HL-60/S4 treated with retinoic acid at 250 ng/mL for 4 days and 3 days (cell line): ENCODE data around the gene ZNF865.

ENCODE experiments used
- in situ Hi-C: fragments of 300-500 bp; cut with MboI; formaldehyde crosslinking; loops from 2 replicates; pipeline ENCODE4 v1.7.0; 2022; ENCODE audit warnings: low sequenced_read_pairs

The ZNF865 gene

DNA sequence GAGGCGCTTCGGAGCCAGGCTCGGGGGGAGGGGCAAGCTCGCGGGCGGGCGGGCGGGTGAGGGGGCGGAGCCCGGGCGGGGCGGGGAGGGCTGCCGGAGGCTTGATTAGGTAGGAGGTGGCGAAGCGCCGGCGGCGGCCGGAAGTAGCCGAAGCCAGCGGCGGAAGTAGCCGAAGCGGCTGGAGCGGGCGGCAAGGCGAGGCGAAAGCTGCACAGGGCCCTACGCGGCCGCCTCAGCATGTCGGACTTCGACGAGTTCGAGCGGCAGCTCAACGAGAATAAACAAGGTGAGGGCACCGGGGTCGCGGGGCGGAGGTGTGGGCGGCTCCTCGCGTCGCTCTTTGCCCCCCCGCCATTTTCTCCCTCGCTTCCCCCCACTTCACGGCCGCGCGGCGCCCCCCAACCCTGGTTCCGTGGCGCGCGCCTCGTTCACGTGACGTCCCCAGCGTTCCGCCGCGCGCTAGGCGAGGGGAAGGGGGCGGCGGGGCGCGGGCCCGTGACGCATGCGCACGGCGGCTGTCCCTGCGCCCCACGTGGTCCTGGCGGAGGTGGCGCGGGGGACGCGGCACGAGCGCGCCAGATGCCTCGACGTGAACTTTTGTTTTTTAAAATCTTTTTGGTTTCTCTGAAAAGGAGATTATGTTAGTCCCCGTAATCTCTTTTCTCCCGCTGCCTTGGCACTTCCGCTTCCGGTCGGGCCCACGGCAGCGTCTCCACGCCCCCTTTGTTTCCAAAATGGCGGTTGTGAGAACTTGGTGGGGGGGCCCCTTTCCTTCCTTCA lies 49.6 kb downstream of the ZNF865 start, which contains the start of gene U2AF2:
TSS of gene U2AF2 (plus strand) at position 168 of the 780 bp plus-strand sequence. CDS start at position 238, 70 bp downstream.
- in situ Hi-C loops, result no loop called here

DNA sequence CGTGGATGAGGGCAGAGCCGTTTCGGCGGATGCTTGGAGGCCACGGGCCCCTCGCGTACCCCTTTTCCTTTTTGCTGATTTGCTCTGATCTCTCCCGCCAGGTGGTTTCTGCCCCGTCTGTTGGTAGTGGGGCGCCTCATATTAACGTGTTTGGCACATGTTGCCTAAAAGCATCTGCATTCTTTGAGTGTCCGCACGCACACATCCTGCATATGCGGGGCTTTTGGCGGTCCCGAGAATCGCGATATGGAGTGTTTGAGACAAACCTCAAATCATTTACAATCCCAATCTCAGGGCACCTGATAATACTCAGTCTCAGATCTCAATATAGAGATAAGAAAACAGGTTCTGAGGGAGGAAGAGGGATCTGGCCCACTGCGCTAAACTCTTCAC lies 50.2 kb downstream of the ZNF865 start:
- in situ Hi-C loops, result no loop called here

DNA sequence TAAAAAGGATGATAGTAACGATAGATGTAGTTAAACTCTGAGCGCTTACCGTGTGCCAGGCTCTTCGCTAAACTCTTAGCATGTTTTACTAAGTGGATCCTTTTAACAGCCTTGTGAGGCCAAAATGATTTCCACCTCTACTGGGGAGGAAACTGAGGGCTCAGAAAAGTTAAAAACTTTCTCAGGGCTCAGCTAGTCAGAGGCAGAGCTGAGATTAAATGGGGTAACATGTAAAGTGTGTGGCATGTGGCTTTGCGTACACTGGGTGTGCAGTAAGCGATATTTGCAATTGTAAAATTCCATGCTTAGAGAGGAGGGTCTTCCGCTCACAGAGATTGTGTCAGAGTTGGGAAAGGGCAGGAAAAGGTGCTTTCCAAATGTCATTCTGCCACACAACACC lies 51.1 kb downstream of the ZNF865 start:
- in situ Hi-C loops, result no loop called here

DNA sequence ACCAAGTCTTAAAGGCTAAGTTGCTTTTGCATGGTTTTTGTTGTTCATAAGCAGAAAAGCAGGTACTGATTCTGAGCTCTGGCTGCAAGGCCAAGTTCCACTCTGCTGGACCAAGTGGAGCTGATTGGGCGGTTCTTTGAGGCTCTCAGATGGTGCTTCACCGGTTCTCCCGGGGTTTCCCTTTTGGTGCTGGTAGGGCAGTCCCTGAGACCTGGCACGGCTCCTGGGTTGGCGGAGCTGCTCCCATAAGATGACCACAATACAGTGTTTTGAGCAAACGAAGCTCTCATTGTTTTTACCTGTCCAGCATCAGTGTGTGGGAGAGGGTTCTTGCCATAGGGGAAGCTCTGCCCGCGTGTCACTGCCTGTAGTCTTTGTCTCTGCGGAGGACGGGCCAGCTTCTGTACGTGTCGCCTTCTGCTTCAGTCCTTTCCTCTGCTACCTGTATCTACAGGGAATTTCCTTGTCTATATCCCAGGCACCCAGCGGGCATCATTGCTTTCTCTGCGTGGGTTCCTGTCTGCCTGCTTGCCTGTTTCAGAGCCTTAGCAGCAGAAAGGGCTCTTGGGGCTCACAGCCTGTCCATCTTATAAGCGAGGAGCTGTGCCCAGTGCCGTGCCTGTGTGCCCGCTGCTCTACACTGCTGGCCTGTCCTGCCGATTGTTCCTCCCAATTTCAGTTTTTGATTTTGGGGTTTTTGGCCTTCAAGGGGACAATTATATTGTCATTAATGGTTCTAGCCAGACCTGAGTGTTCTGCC lies 51.7 kb downstream of the ZNF865 start:
- in situ Hi-C loops, result no loop called here

DNA sequence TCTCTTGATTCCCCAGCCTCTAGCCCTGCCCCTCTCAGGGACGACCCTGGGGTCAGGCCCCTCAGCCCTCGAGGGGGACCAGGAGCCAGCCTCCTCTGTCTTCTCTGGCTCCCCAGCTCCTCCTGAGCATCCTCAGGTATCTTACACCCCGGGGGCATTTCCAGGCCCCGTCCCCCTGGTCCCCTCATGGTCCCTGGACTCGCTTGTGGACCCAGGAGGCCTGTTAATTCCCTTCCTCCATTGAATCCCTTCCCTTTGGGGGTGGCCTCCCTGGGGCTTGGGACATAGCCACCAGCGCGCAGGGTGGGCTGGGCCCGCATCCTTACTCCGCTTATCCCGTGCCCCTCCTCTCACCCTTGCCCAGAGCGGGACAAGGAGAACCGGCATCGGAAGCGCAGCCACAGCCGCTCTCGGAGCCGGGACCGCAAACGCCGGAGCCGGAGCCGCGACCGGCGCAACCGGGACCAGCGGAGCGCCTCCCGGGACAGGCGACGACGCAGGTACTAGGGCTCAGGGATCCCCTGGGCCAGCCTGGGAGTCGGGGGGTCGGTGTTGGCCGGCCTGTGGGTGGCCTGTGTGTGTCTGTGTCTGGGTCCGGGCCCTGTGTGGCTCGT lies 53.5 kb downstream of the ZNF865 start:
- in situ Hi-C loops, result no loop called here

DNA sequence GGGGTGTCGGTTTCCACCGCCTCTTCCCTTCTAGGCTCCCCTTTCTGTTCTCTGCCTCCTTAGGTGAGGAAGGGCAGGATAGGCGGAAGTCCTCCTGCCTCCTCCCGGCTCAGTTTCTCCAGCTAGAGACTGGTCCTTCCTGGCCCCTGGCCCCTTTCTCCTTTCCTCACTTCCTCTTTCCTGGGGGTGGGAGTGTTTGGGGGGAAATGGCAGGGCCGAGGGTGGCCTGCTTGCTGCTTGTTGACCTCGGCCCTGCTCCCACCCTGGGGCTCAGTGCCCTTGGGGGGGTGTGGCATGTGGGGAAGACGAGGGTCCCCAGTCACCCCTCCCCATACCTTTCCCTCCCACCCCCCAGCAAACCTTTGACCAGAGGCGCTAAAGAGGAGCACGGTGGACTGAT lies 54.4 kb downstream of the ZNF865 start:
- in situ Hi-C loops, result no loop called here

DNA sequence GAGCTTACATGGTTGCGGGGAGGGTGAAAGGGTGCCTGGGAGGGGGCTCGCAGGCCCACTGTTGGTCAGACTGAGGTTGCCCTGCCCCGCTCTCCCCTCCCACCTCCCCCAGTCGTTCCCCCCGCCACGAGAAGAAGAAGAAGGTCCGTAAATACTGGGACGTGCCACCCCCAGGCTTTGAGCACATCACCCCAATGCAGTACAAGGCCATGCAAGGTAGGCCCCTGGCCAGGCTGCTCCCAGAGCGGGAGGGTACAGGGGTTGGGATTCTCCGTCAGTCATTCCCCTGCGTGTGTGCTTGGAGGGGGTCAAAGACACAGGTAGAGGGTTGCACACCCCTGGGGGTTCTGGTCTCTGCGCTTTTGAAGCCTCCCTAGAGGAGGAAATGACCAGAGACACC lies 55.0 kb downstream of the ZNF865 start:
- in situ Hi-C loops, result no loop called here

DNA sequence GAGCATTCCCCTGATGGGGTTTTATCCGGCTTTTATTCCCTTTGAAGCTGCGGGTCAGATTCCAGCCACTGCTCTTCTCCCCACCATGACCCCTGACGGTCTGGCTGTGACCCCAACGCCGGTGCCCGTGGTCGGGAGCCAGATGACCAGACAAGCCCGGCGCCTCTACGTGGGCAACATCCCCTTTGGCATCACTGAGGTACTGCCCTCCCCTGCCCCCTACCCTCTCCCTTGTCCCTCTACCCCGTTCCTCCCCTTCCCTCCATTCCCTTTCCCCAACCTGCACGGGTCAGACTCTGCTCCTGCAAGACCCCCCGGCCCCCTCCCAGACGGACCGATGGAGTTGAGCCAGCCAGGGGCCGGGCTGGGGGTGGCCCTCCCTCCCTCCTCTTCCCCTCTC lies 55.5 kb downstream of the ZNF865 start:
- in situ Hi-C loops, result no loop called here

DNA sequence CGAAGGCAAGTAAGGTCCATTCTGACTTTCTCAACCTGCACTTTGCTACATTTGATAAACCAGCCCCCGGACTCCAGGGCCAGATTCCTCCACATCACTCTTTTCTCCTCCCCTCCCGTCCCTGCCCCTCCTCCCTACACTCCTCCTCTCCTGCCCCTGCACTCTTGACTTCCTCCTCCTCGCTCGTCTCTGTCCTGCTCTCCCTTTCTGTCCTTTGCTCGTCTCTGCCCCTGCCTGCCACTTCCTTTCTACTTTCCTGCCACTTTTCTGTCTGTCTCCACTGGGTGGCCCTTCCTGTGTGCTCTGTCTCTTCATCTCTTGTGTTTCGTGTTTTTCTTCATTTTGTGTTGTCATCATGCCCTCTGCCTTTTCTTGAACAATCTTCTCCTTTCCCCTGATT lies 56.4 kb downstream of the ZNF865 start:
- in situ Hi-C loops, result no loop called here

DNA sequence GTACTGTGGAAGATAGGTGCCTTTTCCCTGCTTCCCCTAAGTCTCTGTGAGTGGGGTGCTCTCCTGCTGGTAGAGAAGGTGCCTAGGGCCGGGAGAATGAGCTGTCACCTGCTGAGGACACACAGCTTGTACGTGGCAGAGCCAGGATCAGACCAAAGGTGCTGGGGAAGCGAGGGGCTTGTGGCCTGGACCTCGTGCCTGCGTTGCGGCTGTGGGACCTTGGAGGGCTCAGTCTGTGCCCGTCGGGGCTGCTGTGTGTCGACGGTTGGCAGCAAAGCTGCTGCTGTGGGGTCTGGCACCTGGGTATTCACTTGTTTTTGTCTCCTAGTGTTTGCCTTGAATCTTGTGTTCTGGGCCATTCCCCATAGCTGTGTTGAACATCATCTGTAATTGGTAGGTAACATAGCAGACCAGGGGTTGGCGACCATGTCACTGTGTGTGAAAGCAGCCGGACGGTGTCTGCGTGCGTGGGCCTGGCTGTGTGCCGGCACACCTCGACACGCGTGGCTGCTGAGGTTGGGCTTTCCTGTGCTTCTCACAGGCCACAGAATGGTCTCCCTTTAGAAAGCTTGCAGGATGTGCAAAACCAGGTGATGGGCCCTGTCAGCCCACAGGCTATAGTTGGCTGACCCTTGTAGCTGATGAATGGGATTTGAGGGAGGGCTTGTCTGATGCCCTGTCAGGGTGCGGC lies 58.5 kb downstream of the ZNF865 start:
- in situ Hi-C loops, result no loop called here

DNA sequence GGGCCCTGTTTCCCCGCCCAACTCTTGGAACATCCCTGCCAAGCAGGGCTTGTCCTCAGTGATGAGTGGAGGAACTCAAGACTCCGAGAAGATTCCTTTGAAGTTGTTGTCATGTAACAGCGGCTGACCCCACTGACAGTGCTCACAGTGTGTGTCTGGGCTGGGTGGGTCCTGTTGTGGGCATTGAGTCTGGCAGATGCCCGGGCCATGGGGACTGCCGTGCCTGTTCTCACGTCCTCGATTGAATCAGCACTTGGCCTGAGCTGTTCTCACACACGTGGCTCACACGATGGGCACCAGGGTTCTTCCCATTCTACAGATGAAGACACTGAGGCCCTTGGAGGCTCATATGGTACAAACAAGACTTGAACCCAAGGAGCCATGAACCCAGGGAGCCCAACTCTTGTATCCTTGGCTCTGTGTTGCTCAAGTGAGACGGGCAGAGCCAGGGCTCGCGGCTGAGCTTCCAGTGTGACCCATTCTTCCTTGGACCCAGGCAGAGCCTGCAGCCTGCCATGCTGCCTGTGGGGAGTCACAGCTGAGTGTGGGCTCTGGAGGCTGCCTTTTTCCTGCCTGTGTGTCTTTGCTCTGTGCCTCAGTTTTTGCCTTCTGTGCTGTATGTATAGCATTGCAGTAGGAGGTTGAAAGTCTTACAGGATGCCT lies 61.0 kb downstream of the ZNF865 start:
- in situ Hi-C loops, result no loop called here
